Thoracic aorta (tissue), 2 donors: ENCODE results near the gene ADAMTS12. TPM values are rescaled to one million over a fixed set of nuclear protein-coding genes. Genes with fewer than 3 reads are reported as not detected.

Experiments
- ATAC-seq: fragments of 150-250 bp; one replicate; pipeline ENCODE4 v1.8.0; 2017; ENCODE audit warnings: low read depth; ENCODE audit not compliant: insufficient number of reproducible peaks, low FRiP score
- DNase-seq: peaks from one replicate; pipeline ENCODE4 v3.0.0-alpha.2; 2020; ENCODE audit warnings: low spot score
- H3K27ac ChIP-seq, 2 donors: fragments of 200-600 bp; sonication (generic); 1 replicate in 1 of 2; 2 replicates in 1 of 2; pipeline ENCODE4 v1.5.1; 2016; ENCODE audit warnings: mild to moderate bottlenecking in 2 of 2, moderate library complexity in 2 of 2
- H3K27me3 ChIP-seq: fragments of 200-600 bp; sonication (generic); replicated peaks from 2 replicates; pipeline ENCODE4 v1.6.0; 2016; ENCODE audit warnings: mild to moderate bottlenecking; ENCODE audit not compliant: insufficient read depth
- H3K36me3 ChIP-seq: fragments of 200-600 bp; sonication (generic); one replicate; pipeline ENCODE4 v1.5.1; 2016
- H3K4me1 ChIP-seq, 2 donors: fragments of 200-600 bp; sonication (generic); 1 replicate in 1 of 2; 2 replicates in 1 of 2; pipeline versions ENCODE4 v1.5.1 to v1.6.0; 2016; ENCODE audit warnings: low read depth in 2 of 2, mild to moderate bottlenecking in 1 of 2; ENCODE audit not compliant: control insufficient read depth in 1 of 2
- H3K4me3 ChIP-seq: fragments of 200-600 bp; sonication (generic); 2 replicates; pipeline ENCODE4 v1.5.1; 2016; ENCODE audit warnings: mild to moderate bottlenecking
- H3K9me3 ChIP-seq: fragments of 200-600 bp; sonication (generic); 2 replicates; pipeline ENCODE4 v1.5.1; 2016
- CTCF ChIP-seq: fragments of 200-600 bp; sonication (generic); IDR thresholded peaks from one replicate; pipeline ENCODE4 v1.5.1; 2019; ENCODE audit warnings: antibody characterized with exemption
- total RNA-seq, 2 donors: library from RNA; depleted of rRNA; stranded (reverse); fragments of >200 nt; gene quantifications; one replicate each; pipeline versions ENCODE4 v1.1.0 to v1.2.3, GENCODE V29; 2016

Gene ADAMTS12
- total RNA-seq, 2 donors from 2014 or later = 7.3 to 8.0 TPM

- DNase-seq (no peak), ATAC-seq (no peak)
- H3K36me3 ChIP-seq = no peaks in the 10 kb centered on the region
- TF ChIP-seq CTCF = no peak
- no peaks in the 10 kb centered on the region for H3K4me1 ChIP-seq
- H3K9me3 ChIP-seq = no peaks in the 10 kb centered on the region
- no peaks in the 10 kb centered on the region for H3K27me3 ChIP-seq
- H3K27ac ChIP-seq = no peak overlapping the region
- H3K4me3 ChIP-seq = no peak overlapping the region
Observed at GRCh38 chr5:33488558-33489355, 403.0 kb downstream of the ADAMTS12 start.

GRCh38 chr5:33487236-33487635, 404.6 kb downstream of the ADAMTS12 start:
- no peaks in the 10 kb centered on the region for H3K36me3 ChIP-seq
- DNase-seq (no peak), ATAC-seq (no peak)
- no peaks in the 10 kb centered on the region for H3K9me3 ChIP-seq
- H3K27ac ChIP-seq = no peak overlapping the region
- no peak overlapping the region for H3K4me3 ChIP-seq
- no peak for TF ChIP-seq CTCF
- H3K27me3 ChIP-seq = no peaks in the 10 kb centered on the region
- no peaks in the 10 kb centered on the region for H3K4me1 ChIP-seq

GRCh38 chr5:33482335-33482734, 409.5 kb downstream of the ADAMTS12 start:
- H3K4me3 ChIP-seq = no peak overlapping the region
- H3K9me3 ChIP-seq = no peaks in the 10 kb centered on the region
- no peak for ATAC-seq
- DNase-seq = no peak
- no peak for TF ChIP-seq CTCF
- no peak overlapping the region for H3K27ac ChIP-seq
- H3K4me1 ChIP-seq = no peaks in the 10 kb centered on the region
- no peaks in the 10 kb centered on the region for H3K36me3 ChIP-seq
- no peaks in the 10 kb centered on the region for H3K27me3 ChIP-seq

- H3K27me3 ChIP-seq = no peaks in the 10 kb centered on the region
- H3K4me3 ChIP-seq = no peak overlapping the region
- ATAC-seq = no peak
- no peaks in the 10 kb centered on the region for H3K4me1 ChIP-seq
- TF ChIP-seq CTCF = no peak
- no peaks in the 10 kb centered on the region for H3K36me3 ChIP-seq
- H3K9me3 ChIP-seq = no peaks in the 10 kb centered on the region
- DNase-seq = no peak
- H3K27ac ChIP-seq = no peak overlapping the region
Observed at GRCh38 chr5:33480876-33481275, 410.9 kb downstream of the ADAMTS12 start.

- no peak overlapping the region for H3K4me3 ChIP-seq
- DNase-seq (no peak), ATAC-seq (no peak)
- TF ChIP-seq CTCF = no peak
- no peaks in the 10 kb centered on the region for H3K36me3 ChIP-seq
- H3K4me1 ChIP-seq = no peaks in the 10 kb centered on the region
- no peaks in the 10 kb centered on the region for H3K9me3 ChIP-seq
- no peak overlapping the region for H3K27ac ChIP-seq
- no peaks in the 10 kb centered on the region for H3K27me3 ChIP-seq
Observed at GRCh38 chr5:33479311-33479710, 412.5 kb downstream of the ADAMTS12 start.
